Epithelial cell of proximal tubule (primary cell): ENCODE results near the gene CLCNKB. TPM values are rescaled to one million over a fixed set of nuclear protein-coding genes. Genes with fewer than 3 reads are reported as not detected.
A peak's percentile ranks its signal among the peaks of the same experiment; 100 is the strongest.
"Not testable (repeated sequence)": the region's sequence is repeated elsewhere in the genome, so short reads cannot be mapped to it uniquely, and the experiment has no call there.

Experiments used
- DNase-seq: peaks from one replicate; pipeline ENCODE4 v3.0.0-alpha.2; 2011; ENCODE audit warnings: low read depth
- H3K4me3 ChIP-seq: 2 replicates; pipeline ENCODE4 v1.5.1; 2011; ENCODE audit warnings: low read depth, mild to moderate bottlenecking, low read length
- CTCF ChIP-seq: conservative IDR thresholded peaks from 2 replicates; pipeline ENCODE4 v1.5.1; 2012; ENCODE audit warnings: low read depth, mild to moderate bottlenecking, low read length
- total RNA-seq: library from RNA; depleted of rRNA; stranded (reverse); fragments of >200 nt; gene quantifications from 2 replicates; pipeline ENCODE4 v1.2.3, GENCODE V29; 2015

CLCNKB gene
- total RNA-seq, 1 donor from 2014 or later = 0.98 TPM

DNA sequence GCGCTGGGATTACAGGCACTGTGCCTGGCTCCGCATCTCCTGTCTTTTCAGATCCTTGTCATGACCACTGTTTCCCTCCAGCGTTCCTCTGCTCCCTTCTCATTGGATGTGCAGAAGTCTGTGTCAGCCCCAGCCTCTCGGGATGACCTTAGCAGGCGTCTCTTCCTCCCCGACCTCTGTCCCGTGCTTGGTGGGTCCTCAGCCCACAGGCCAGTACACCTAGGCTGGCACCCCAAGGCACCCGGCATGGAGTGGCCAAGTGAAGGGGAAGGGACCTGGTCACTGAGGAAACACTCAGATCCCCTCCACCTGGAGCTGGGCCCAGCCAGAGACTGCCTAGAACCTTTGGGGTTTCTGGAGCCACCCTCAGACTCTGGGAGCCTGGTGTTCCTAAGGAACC lies 2.4 kb upstream of the CLCNKB start:
- DNase-seq = no peak
- H3K4me3 ChIP-seq = no peak overlapping the region
- TF ChIP-seq CTCF = no peak

DNA sequence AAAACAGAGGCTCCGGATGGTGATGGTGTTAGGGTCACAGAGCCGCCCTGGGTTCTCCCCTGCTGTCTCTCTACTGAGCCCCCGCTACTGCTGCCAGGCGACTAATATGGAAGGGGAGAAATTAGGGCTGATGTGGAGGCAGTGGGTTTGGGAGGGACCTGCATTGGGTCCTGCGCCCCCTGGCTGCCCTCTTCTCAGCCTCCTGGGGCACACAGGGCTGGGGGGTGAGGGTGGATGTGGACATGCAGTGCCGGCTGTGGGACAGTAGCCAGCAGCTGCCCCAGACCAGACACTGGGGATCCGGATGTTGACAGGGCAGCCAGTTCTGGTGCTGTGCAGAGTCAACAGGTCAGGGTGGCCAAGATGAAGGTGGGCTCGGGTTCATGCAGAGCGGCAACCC lies 1.5 kb upstream of the CLCNKB start:
- H3K4me3 ChIP-seq = no peak overlapping the region
- no peak for TF ChIP-seq CTCF
- DNase-seq = no peak

DNA sequence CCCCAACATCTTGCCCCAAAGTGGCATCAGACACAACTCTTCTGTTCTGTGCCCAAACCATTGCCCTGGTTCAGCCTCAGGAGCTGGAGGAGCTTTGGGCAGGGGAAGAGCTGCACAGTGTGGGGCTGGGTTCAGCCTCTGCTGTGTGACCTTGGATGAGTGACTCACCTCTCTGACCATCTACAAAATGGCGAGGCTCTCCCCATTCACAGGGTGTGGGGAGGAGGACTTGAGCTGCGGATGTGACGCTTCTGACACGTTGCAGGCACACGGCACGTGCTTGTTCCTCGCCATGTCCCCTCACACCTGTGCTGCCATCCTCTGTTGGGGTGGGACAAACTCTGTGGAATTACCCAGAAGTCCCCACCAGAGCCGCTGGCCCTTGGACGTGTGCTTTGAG lies 928 bp upstream of the CLCNKB start:
- not testable (repeated sequence) for DNase-seq

GRCh38 chr1:16043950-16044349 lies 368 bp downstream of the CLCNKB start:
- no peak for TF ChIP-seq CTCF
- no peak overlapping the region for H3K4me3 ChIP-seq
- DNase-seq = no peak

More for the DNA sequence above, 928 bp upstream of the CLCNKB start:
- not testable (repeated sequence) for H3K4me3 ChIP-seq

DNA sequence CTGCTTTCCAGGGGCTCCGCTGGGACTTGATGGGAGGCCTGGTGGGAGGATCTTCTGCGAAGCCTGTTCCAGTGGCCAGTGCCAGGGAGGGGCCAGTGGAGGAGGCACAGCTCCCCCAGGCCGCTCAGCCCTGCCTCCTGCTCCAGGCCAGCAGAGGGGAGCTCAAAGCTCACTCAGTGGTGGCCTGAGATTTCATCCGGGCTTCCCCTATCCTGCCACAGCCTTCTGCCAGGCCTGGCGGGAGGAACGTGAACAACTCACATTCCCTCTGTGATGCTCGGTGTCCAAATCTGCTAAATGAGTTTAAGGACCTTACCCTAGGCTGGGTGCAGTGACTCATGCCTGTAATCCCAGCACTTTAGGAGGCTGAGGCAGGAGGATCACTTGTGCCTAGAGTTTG lies 3.3 kb downstream of the CLCNKB start:
- H3K4me3 ChIP-seq = no peak overlapping the region
- no peak for TF ChIP-seq CTCF
- DNase-seq = no peak

- no peak for TF ChIP-seq CTCF
- no peak overlapping the region for H3K4me3 ChIP-seq
- no peak for DNase-seq
These were observed 4.4 kb downstream of the CLCNKB start for GRCh38 chr1:16047791-16048475.

DNA sequence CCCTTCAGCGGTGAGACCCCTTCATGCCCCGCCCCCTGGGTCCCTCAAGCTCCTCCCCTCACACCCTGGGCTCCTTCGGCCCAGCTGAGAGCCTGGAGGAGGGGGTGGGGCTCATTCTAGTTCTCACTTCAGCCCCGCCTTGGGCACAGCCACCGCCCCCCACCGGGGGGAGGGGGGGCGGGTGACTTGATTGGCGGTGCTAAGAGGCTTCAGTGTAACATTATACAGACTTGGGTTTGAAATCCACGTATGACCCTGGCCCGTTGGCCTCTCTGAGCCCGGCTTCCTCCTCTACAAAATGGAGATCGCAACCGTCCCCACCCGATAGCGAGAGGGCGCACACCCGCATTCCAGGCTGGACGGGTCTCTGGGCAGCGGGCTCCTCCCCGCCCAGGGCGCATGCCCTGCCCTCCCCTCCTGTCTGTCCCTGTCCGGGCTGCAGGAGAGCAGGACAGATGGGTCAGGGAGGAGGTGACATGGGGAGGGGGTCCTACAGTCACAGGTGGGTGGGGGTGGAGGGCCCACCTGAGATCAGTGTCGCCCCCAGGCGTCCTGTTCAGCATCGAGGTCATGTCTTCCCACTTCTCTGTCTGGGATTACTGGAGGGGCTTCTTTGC lies 5.1 kb downstream of the CLCNKB start:
- DNase-seq = no peak
- peak; percentile 12 for TF ChIP-seq CTCF
- peak overlapping the region; percentile 51 for H3K4me3 ChIP-seq
